GM19324 (cell line): ENCODE data around the gene CCDC33.
"Not testable (repeated sequence)": the region's sequence is repeated elsewhere in the genome, so short reads cannot be mapped to it uniquely, and the experiment has no call there.

Experiments
- ATAC-seq: cut with Tn5 transposase; IDR thresholded peaks from one replicate; pipeline ENCODE4 v1.9.1; 2021; ENCODE audit warnings: mild to moderate bottlenecking, moderate library complexity; ENCODE audit not compliant: unreplicated experiment, low FRiP score

The CCDC33 gene

GRCh38 chr15:74350295-74351275 is 114.5 kb downstream of the CCDC33 start:
- ATAC-seq = no peak

GRCh38 chr15:74351670-74352069 is 115.5 kb downstream of the CCDC33 start:
- ATAC-seq = no peak

GRCh38 chr15:74352393-74352910 is 116.3 kb downstream of the CCDC33 start:
- ATAC-seq = no peak

- ATAC-seq = not testable (repeated sequence)
Observed at GRCh38 chr15:74353992-74354391, 117.9 kb downstream of the CCDC33 start.

DNA sequence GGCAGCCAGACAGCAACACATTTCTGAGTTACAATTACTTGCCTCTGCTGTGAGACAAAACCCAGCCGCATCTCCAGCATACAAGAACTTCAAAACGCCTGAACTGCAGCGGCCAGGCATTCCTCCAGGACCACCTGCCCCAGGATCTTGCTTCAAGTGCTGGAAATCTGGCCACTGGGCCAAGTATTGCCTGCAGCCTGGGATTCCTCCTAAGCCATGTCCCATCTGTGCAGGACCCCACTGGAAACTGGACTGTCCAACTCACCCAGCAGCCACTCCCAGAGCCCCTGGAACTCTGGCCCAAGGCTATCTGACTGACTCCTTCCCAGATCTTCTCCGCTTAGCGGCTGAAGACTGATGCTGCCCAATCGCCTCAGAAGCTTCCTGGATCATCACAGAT is 119.9 kb downstream of the CCDC33 start:
- ATAC-seq = not testable (repeated sequence)

- not testable (repeated sequence) for ATAC-seq
Observed at GRCh38 chr15:74357514-74357913, 121.4 kb downstream of the CCDC33 start.

- not testable (repeated sequence) for ATAC-seq
Observed at GRCh38 chr15:74359376-74359775, 123.2 kb downstream of the CCDC33 start.

DNA sequence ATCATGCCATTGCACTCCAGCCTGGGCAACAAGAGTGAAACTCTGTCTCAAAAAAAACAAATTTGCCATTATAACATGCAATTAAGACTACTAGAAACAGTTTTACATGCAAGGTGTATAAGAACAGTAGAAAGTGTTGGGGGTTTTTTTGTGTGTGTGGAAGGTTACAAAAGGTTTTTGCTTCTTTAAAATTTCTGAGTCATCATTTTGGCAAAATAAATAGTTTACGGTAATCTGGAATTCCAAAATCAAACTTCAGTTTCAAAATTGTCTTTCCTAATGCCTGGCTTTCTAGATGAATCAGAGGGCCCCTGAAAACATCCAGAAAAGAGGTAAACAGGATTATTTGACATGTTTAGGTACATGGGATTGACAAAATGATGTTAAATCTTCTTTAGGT is 124.7 kb downstream of the CCDC33 start:
- not testable (repeated sequence) for ATAC-seq

DNA sequence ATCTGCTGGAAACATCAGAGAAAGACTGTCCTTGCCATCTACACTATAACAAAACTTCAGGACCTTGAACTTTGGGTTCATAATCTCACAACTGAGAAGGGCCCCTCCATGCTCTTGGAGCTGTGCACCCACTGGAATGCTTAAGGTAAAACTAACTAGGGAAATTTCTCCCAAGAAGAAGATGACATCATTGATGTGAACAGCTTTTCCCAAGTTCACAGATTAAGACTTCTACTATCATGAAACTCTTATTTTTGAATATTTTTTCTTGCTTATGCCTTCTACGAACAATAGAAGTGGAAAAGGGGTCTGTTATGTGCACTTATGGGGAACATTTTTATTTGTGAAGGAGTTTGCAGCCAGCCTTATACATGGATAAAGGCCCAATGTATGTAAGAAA is 126.4 kb downstream of the CCDC33 start:
- no peak for ATAC-seq

- no peak for ATAC-seq
Observed at GRCh38 chr15:74364936-74365597, 128.9 kb downstream of the CCDC33 start.

DNA sequence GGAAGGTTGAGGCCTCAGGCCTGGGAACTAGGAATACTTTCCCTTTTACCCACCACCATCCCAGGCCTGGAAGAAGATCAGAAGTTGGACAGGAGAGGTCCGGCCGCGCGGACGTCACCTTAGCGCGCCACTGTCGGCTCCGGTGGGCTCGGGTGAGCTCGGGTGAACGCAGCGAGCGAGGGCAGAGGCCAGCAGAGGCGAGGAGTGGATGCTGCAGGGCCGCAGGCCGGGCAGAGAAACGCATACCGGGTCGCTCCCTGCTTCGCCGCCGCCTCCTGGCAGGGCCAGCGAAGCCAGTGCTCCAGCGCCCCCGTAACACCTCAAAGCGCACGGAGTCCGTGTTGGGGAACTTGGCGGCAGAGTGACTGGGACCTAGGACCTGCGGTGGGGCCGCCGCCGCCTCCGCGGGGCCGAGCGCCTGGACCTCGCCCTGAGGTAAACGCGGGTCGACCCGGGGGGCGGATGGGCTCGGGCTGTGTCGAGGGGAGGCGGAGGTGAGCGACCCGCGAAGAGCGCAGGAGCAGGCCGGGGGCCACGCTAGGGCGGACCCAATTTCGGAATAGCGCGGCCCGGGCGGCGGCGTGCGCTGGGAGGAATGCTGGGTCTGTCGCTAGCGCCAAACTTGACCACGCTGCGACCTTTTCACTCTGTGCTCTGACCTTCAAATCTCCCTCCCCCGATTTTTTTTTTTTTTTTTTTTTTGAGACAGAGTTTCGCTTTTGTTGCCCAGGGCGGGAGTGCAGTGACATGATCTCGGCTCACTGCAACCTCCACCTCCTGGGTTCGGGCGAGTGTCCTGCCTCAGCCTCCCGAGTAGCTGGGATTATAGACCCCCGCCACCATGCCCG is 129.7 kb downstream of the CCDC33 start:
- no peak for ATAC-seq

GRCh38 chr15:74367296-74367854 is 131.2 kb downstream of the CCDC33 start, which contains the start of gene CYP11A1:
CYP11A1 (minus strand) TSS chr15:74367646; CDS start chr15:74367585, 61 bp downstream.
- no peak for ATAC-seq

DNA sequence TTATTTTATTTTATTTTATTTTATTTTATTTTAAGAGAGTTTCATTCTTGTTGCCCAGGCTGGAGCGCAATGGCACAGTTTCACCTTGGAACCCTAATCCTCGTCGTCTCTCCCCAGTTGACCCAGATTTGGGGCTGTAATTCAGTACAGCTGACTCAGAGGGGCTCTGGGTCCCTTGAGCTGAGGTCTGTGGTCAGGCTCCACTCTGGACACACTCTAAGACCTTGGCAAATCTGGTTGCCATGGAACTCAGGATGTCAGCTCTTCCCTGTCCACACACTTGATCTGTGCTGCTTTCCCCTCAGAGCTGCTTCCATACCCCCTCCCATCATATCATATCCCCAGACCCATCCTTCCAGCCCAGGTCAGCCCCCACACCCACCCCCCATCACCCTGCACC is 132.0 kb downstream of the CCDC33 start:
- no peak for ATAC-seq

DNA sequence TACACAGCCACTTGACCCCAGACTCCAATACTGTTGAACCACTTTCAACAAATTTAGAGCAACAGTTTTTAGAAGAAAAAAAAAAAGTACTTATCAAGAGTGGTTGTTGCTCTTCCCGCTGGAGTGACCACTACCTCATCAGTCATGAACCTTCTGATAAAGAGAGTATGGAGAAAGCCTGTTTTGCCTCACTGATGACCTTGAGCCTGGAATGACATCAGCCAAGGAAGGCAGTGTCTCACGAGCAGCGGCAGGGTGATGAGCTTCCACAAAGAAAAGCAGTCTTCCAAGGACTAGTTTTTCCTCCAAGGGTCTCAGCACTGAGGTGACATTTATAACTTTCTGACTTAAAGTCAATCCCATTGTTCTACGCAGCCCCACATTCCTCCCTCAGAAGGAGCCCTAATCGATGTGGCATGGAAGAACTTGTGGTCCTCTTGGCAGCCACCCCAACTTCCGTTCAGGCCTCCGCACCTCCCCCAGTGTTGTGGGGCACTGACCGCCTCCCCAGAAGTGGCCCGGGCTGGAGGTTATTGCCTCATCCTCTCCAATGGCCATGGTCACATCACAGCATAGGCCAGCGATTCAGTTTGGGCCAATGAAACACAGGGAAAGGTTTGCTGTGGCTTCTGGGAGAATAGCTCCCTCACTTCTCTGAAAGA is 133.1 kb downstream of the CCDC33 start:
- ATAC-seq = no peak

- ATAC-seq = no peak
Observed at GRCh38 chr15:74369756-74370155, 133.6 kb downstream of the CCDC33 start.

DNA sequence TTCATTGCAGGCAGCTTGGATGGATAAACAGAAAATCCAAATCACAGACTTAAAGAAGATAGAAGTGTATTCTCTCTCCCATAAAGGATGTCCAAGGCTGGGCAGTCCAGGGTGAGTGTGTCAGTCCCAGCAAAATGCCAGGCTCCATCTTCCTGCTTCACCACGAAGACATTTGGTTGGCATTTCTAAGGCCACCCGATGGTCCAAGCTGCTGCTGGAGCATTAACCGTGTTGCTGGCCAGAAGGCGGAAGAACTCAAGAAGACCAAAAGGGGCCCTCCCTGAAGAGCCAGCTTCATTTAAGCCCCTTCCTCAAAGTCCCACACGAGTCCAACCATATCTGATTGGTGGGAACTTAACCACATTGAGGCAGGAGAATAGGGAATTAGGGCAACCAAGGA is 134.3 kb downstream of the CCDC33 start:
- ATAC-seq = no peak

GRCh38 chr15:74373056-74373650 is 137.0 kb downstream of the CCDC33 start:
- no peak for ATAC-seq

DNA sequence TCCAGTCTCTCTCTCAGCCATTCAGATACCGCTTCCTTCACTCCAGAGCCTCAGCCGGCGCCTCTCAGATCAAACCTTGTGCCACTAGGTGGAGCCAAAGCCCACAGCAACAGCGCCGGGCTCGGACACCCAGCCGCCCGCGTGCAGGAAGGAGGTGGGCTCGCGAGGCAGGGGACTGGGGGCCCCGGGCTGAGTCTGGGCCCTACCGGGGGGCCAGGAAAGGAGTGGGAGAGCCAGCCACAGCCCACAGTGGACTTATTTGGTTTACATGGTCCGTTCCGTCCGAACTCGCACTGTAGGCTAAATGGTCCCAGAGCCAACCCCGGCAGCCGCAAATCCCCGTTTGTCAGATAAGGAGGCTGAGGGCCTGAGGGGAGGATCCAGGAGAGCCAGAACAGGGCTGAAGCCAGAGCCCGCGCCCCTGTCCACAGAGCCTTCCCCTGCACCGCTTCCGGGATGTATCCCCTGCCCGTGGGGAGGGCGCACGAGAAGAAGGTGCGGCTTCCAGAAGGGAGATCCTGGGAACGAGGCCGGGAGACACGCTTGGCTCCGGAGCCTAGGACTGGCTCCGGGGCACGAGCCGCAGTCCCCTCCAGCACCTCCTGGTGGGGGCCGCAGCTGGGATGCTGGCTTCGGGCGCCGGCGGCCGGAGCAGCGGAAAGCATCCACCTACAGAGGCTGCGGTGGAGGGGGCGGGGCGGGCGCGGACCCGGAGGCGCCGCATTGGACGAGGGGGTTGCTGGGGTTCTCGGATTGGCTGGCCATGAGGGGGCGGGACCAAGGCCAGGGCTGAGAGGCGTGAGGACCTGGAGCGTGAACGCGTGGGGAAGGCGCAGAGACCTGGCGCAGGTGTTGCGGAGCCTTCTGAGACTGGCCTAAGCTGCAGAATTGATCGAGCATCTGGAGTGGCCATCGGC is 137.9 kb downstream of the CCDC33 start:
- peak; percentile 77 for ATAC-seq
